MM.1S (cell line): ENCODE measurements around the gene HNRNPC.

Experiments used
- DNase-seq: peaks from one replicate; pipeline ENCODE4 v3.0.0-alpha.2; 2015
- H2AFZ ChIP-seq: fragments of 300-600 bp; sonication (generic); 2 replicates; pipeline ENCODE4 v1.6.0; 2016; ENCODE audit warnings: antibody characterized with exemption, low read length
- H3F3A ChIP-seq: fragments of 300-600 bp; sonication (generic); 2 replicates; pipeline ENCODE4 v1.6.1; 2016; ENCODE audit warnings: mild to moderate bottlenecking, antibody characterized with exemption, low read length, moderate library complexity, mixed read lengths; ENCODE audit not compliant: insufficient read depth
- H3K27ac ChIP-seq: fragments of 300-600 bp; sonication (generic); 2 replicates; pipeline ENCODE4 v1.5.1; 2016; ENCODE audit warnings: mild to moderate bottlenecking, low read length
- H3K27me3 ChIP-seq: fragments of 300-600 bp; sonication (generic); replicated peaks from 2 replicates; pipeline ENCODE4 v1.6.0; 2016; ENCODE audit warnings: low read length; ENCODE audit not compliant: insufficient read depth
- H3K36me3 ChIP-seq: fragments of 300-600 bp; sonication (generic); replicated peaks from 2 replicates; pipeline ENCODE4 v1.6.1; 2016; ENCODE audit warnings: mild to moderate bottlenecking, low read length, mixed read lengths; ENCODE audit not compliant: insufficient read depth
- H3K4me1 ChIP-seq: fragments of 300-600 bp; sonication (generic); 2 replicates; pipeline ENCODE4 v1.6.1; 2016; ENCODE audit warnings: low read length, mixed read lengths
- H3K4me2 ChIP-seq: fragments of 300-600 bp; sonication (generic); 2 replicates; pipeline ENCODE4 v1.6.0; 2016; ENCODE audit warnings: low read depth, low read length
- H3K4me3 ChIP-seq: fragments of 300-600 bp; sonication (generic); 2 replicates; pipeline ENCODE4 v1.5.1; 2016; ENCODE audit warnings: low read length, mixed read lengths
- H3K79me2 ChIP-seq: fragments of 300-600 bp; sonication (generic); 2 replicates; pipeline ENCODE4 v1.6.1; 2016; ENCODE audit warnings: mixed run types, low read length, mixed read lengths
- H3K9ac ChIP-seq: fragments of 300-600 bp; sonication (generic); 2 replicates; pipeline ENCODE4 v1.6.1; 2016; ENCODE audit warnings: low read length, mixed read lengths
- H3K9me2 ChIP-seq: fragments of 300-600 bp; sonication (generic); replicated peaks from 2 replicates; pipeline ENCODE4 v1.6.1; 2016; ENCODE audit warnings: mild to moderate bottlenecking, low read length, mixed read lengths; ENCODE audit not compliant: insufficient read depth
- H3K9me3 ChIP-seq: fragments of 300-600 bp; sonication (generic); replicated peaks from 2 replicates; pipeline ENCODE4 v1.6.1; 2016; ENCODE audit warnings: mild to moderate bottlenecking, low read length, mixed read lengths; ENCODE audit not compliant: insufficient read depth
- H4K20me1 ChIP-seq: fragments of 300-600 bp; sonication (generic); 2 replicates; pipeline ENCODE4 v1.6.1; 2016; ENCODE audit warnings: mild to moderate bottlenecking, low read length, moderate library complexity, mixed read lengths; ENCODE audit not compliant: insufficient read depth
- EZH2 ChIP-seq: fragments of 300-600 bp; sonication (generic); optimal IDR thresholded peaks from 2 replicates; pipeline ENCODE3; 2017; ENCODE audit warnings: low read depth, mild to moderate bottlenecking, antibody characterized with exemption, low read length, mixed read lengths
- EZH2phosphoT487 ChIP-seq: fragments of 300-600 bp; sonication (generic); IDR thresholded peaks from 2 replicates; pipeline ENCODE4 v1.6.1; 2018; ENCODE audit warnings: antibody characterized with exemption, low read length
- TF ChIP-seq, protein P1 (sequence below): fragments of 300-600 bp; sonication (generic); IDR thresholded peaks from 2 replicates; pipeline ENCODE4 v1.5.1; 2016; ENCODE audit warnings: antibody characterized with exemption, low read length, mixed read lengths

Gene HNRNPC

DNA sequence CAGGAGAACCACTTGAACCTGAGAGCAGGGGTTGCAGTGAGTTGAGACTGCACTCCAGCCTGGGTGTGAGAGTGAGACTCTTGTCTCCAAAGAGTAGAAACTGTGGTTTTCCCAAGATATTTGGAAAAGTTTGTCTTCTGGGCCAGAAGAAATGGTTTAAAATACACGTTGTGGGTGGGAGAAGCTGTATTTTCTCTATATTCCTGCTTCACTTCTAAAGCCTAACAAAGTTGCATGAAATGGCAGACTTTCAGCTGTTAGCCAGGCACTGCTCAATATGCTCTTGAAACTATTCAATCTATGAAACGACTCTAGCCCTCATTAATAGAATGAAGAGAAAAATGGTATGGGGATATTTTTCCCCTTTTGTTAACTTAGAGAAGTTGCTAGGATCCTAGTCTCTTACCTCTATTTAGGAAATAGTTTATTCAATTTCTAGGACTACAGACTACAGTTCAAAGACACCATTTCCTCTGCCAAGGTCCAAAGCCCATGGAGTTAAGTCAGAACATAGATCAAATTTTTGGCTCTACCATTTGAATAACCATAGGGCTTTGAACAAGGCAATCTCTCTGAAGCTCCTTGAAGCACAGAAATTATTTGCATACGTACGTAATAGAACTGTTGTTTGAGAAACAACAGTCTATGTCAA is 64.1 kb downstream of the HNRNPC start:
- Histone ChIP-seq H3K4me2 (no peak overlapping the region), H3F3A (peaks cover 17% of the 10 kb centered on the region), H3K27me3 (no peaks in the 10 kb centered on the region), H3K27ac (no peak overlapping the region), H3K36me3 (peaks cover 4% of the 10 kb centered on the region), H3K4me3 (no peak overlapping the region), H3K79me2 (0 out of 2 replicates have a peak, but pooled peaks cover 4% of the 10 kb centered on the region), H3K9ac (no peak overlapping the region), H3K4me1 (no peaks in the 10 kb centered on the region), H3K9me3 (no peaks in the 10 kb centered on the region), H2AFZ (no peak overlapping the region), H4K20me1 (0 out of 2 replicates have a peak, but pooled peaks cover 3% of the 10 kb centered on the region), H3K9me2 (no peaks in the 10 kb centered on the region)
- TF ChIP-seq EZH2phosphoT487 (no peak), EZH2 (no peak)
- TF ChIP-seq, protein P1, sequence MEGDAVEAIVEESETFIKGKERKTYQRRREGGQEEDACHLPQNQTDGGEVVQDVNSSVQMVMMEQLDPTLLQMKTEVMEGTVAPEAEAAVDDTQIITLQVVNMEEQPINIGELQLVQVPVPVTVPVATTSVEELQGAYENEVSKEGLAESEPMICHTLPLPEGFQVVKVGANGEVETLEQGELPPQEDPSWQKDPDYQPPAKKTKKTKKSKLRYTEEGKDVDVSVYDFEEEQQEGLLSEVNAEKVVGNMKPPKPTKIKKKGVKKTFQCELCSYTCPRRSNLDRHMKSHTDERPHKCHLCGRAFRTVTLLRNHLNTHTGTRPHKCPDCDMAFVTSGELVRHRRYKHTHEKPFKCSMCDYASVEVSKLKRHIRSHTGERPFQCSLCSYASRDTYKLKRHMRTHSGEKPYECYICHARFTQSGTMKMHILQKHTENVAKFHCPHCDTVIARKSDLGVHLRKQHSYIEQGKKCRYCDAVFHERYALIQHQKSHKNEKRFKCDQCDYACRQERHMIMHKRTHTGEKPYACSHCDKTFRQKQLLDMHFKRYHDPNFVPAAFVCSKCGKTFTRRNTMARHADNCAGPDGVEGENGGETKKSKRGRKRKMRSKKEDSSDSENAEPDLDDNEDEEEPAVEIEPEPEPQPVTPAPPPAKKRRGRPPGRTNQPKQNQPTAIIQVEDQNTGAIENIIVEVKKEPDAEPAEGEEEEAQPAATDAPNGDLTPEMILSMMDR: no peak
- DNase-seq: no peak

DNA sequence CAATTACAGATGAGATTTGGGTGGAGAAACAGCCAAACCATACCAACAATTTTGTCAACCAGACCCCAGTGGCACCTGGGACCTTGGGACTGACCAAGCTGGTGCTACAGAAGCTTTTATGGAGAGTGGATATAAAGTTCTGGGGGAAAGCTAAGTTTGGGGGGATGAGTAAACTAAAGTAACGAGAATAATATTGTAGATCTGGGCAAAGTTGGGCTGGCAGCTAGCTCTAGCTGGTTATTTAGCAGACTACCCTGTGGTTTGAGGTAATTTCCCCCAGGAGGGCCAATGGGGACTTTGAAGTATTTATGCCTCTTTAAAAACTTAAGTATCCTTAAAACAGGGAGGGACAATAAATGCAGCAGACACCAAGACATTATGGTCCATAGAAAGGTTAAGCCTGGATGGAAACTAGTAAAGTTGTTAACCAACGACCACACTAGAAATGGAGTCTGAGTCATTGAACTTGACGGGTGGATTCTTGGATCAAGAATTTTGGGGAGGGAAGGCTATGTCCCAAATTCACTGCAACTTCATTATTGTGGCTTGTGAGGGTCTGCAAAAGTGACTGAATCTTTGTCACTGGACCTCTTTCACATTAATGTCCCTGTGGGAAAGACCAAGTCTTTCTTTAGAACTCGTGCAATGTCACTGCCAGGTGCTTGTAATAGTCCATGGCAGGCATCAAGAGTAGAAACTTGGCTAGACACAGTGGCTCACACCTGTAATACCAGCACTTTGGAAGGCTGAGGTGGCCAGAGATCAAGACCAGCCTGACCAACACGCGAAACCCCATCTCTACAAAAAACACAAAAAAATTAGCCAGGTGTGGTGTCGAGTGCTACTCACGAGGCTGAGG is 64.8 kb downstream of the HNRNPC start:
- Histone ChIP-seq H2AFZ (no peak overlapping the region), H3K9me2 (no peaks in the 10 kb centered on the region), H3K36me3 (peaks cover 4% of the 10 kb centered on the region; the same call in 1 of the 2 replicates), H3K4me2 (no peak overlapping the region), H3K9me3 (no peaks in the 10 kb centered on the region), H3K79me2 (0 out of 2 replicates have a peak, but pooled peaks cover under 1% of the 10 kb centered on the region), H3K4me1 (no peaks in the 10 kb centered on the region), H3K4me3 (no peak overlapping the region), H3K27me3 (no peaks in the 10 kb centered on the region), H3K9ac (no peak overlapping the region), H4K20me1 (0 out of 2 replicates have a peak, but pooled peaks cover 3% of the 10 kb centered on the region), H3K27ac (no peak overlapping the region), H3F3A (peaks cover 17% of the 10 kb centered on the region)
- DNase-seq: no peak
- TF ChIP-seq, protein P1: no peak
- TF ChIP-seq EZH2 (no peak), EZH2phosphoT487 (no peak)

DNA sequence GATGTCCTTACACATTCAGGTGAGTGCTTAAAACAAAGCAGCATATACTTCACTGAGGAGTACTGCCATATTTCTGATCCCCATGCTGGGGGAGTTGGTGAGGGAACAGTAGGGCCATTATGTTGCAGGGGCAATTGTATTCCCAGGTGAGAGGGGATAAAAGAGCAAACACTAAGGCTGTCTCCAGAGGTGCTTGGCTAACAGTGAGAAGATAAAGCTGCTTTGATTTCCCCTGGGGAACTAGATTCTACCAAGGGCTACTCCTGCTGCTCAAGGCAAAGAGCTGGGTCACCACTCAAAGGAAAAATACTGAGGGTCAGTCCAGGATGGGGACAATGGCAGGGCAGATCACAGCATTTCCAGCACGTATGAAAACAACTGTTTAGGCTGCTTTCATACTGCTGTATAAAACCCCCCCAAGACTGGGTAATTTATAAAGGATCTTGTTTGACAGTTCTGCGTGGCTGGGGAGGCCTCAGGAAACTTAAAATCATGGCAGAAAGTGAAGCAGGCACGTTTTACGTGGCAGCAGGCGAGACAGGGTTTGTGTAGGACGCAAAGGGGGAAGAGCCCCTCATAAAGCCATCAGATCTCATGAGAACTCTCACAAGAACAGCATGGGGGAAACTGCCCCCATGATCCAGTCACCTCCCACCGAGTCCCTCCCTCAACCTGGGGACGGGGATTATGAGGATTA is 65.6 kb downstream of the HNRNPC start:
- TF ChIP-seq, protein P1: no peak
- TF ChIP-seq EZH2phosphoT487: no peak
- DNase-seq: no peak
- H3K27ac ChIP-seq: no peak overlapping the region

More for the DNA sequence above, 65.6 kb downstream of the HNRNPC start:
- H3K36me3 ChIP-seq: 0 out of 2 replicates have a peak, but pooled peaks cover 4% of the 10 kb centered on the region
- H3K27me3 ChIP-seq: no peaks in the 10 kb centered on the region
- H3K9me3 ChIP-seq: no peaks in the 10 kb centered on the region
- no peak overlapping the region for H3K9ac ChIP-seq
- no peak overlapping the region for H3K4me2 ChIP-seq
- no peaks in the 10 kb centered on the region for H3K4me1 ChIP-seq
- peaks cover 17% of the 10 kb centered on the region for H3F3A ChIP-seq
- H3K9me2 ChIP-seq: no peaks in the 10 kb centered on the region
- no peaks in the 10 kb centered on the region for H3K79me2 ChIP-seq
- H4K20me1 ChIP-seq: 0 out of 2 replicates have a peak, but pooled peaks cover 3% of the 10 kb centered on the region
- H2AFZ ChIP-seq: no peak overlapping the region
- H3K4me3 ChIP-seq: no peak overlapping the region
